Limb (tissue), 2 donors: ENCODE results near the gene PPP1R12B.
"Not testable (repeated sequence)": the region's sequence is repeated elsewhere in the genome, so short reads cannot be mapped to it uniquely, and the experiment has no call there.

ENCODE experiments used
- DNase-seq, 2 donors: peaks; one replicate each; pipeline ENCODE4 v3.0.0-alpha.2; 2016; ENCODE audit errors: extremely low spot score in 2 of 2

Gene PPP1R12B

DNA sequence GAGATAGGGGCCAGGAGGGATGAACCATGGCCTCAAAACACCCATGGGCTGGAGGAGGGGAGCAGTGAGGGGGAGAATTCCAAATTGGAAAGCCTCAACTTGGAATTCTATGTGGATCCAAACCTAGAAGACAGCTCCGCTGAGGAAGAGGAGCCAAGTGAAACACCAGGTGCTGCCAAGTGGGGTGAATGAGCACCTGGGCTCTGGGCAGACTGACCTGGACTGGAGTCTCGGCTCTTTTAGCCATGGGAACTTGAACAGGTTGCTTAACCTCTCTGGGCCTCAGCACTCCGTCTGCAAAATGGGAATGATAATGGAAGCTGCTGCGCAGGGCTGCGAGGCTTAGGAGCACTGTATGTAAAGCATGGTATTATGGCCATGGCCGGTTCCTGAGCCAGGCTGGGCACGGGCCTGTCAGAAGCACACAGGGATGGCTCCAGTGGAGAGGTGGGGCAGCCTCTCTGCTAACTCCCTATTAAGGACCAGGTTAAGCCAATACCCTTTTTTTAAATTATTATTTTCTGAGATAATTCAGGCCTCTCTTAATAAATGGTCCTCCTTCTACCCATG lies 280.2 kb downstream of the PPP1R12B start:
- no peak for DNase-seq

DNA sequence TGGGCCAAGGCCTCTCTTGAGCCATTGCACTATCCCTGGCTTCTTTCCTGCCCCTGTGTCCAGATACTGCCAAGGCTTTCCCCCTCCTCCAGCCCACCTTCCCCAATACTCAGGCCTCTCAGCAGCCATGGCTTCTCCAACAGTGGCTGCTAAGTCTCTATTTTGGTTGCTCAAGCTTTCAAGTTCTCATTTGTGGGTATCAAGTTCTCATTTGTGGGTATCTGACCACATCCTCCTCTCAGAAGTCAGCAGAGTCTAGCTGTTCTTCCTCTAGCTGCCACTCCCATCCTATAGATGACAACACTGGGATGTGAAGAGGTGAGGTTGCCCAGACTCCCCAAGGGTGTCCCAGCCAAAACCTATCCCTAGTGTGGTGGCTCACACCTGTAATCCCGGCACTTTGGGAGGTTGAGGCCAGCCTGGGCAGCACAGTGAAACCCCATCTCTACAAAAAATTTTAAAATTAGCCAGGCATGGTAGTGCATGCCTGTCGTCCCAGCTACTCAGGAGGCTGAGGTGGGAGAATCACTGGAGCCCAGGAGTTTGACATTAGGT lies 280.8 kb downstream of the PPP1R12B start:
- not testable (repeated sequence) for DNase-seq

DNA sequence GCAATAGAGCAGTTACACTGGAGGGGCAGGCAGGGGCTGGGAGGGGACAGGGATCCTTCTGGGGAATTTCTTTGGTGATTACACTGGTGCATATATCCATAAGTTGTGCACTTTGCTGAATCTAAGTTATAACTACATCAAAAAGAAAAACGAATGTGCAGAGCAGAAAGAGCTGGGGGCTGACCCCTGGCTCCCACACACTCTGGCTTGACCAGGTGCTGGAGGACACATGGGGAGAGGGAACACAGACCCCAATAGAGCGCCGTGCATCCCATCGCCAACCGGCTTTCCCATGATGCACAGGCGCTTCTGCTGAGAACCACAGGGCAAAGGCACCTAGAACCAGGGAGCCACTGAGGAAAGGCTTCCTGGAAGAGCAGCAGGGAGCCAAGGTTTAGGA lies 281.6 kb downstream of the PPP1R12B start:
- DNase-seq, result not testable (repeated sequence)

GRCh38 chr1:202630541-202630940 lies 282.0 kb downstream of the PPP1R12B start:
- no peak for DNase-seq

DNA sequence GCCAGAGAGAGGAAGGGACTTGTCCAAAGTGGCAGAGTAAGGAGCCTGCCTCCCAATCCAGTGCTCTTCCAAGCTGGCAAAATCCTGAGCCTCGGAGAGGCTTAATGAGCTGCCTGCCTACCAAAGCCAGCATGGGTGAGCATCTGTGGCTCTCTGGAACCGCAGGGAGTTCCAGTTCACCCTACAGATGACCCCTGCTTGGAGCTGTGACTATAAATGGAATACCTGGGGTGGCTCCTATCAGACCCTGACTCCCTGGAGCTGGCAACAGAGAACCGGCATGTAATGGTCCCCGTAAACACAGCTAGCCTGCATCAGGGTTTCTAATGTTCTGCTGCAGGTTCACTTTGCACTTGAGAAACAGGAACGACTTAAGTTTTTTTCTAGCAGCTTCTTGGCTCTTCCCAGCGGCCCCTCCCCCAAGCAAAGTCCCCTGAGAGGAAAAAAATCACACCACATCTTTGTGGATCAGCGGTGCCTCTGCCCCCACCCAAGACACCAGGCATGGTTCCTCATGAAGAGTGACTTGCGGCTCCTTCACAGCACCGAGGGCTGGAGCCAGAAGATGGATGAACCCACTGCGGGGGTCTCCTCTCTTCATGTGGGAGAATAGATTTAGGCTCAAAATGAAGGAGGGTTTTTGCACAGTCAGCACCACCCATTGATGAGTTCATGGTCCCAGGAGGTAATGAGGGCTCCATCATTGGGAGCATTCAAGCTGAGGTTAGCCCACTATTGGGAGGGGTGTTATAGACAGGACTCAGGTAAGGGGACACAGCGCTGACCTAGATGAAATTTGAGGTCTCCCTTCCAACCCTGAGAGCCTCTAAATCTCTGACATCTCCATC lies 282.8 kb downstream of the PPP1R12B start:
- no peak for DNase-seq

DNA sequence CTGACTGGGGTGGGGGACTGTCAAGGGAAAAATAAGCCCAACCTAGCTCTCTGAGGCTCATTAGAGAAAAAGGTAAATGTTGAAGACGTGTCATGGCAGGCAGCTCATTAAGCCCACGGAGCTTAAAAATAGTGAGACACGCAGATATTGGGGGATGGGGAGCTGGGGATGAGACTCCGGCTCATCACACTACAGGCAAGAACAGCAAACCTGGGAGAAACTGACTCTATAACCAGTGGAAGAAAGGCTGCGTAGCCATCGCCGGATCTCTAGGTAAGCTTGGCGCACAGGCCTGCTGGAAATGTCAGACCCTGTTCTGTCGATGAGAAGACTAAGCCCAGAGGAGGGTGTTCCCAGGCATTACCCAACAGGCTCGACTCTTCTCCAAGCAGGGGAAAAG lies 283.7 kb downstream of the PPP1R12B start:
- no peak for DNase-seq

DNA sequence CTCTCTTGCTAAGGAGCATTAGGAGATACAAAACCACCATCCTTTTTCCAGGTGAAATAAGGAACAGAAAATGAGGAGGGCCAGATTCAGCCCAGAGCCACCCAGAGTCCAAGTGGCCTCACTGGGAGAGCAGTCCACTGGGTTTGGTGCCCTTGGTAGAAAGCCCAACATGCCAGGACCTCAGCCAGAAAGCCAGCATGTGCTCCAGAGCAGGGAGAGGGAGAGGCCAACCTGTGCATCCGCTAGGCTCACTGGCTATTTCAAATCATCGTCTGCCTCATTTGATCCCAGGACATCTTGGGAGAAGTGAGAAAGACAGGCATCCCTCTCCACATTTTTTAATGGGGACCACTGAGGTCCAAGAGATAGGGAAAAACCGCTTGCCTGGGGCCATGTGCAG lies 287.7 kb downstream of the PPP1R12B start:
- not testable (repeated sequence) for DNase-seq

DNA sequence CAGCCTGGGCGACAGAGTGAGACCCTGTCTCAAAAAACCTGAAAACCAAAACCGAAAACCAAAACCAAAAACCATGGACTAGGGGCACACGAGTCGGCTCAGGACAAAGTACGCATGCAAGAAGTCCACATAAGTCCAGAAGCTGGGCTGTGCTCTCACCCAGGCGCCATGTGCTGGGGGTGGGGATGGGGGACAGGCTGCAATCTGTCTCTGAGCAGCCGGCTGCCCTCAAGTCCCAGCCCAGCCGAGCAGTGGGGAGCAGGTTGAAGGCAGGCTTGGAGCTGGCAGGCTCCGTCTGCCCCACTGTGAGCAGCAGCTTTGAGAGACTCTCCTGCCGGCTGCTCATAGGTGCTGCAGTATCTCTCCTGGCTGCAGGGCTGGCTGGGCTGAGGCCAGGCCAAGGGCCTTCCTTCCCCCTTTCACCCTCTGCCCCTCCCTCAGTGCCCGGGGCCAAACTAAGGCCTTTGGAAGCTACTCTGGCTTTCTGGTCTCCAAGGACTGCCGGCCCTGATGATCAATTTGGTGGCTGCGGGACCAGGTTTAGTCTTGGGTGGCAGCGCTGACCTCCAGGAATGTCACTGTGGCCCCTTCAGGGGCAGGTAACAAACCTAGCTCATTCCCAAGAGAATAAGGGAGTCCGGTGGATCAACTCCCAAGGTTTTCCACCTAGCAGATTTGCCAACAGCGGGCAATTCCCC lies 289.0 kb downstream of the PPP1R12B start:
- DNase-seq, result not testable (repeated sequence)

DNA sequence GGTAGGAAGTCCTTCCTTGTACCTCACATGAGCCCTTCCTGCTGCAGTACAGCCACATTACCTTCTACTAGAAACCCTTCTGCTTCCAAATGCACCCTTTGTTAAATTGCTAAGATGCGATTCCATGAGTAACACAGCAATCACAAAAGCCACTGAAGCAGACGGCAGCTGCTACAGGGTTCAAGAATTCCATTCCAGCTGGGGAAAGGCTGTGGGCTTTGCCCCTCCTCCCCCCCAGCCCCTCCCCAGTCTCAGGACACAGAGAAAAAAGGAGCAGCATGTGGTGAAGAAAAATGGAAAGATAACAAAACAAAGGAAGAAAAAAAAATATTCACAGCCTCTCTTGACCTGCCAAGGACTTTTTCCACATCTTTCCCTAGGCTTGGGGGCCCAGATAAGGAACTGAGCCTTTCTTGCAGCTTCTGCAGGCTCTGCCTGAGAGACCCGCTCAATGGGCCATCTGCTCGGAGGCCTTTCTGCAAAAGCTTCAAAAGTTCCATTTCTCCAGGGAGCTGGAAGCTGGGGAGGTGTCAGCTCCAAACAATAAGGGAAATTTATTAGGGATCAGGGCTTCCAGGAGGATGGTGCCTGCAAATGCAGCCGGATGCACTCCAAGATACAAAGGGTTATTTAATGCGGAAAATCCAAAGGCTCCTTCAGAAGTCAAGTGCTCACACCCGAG lies 289.7 kb downstream of the PPP1R12B start:
- DNase-seq, result no peak

- DNase-seq, result not testable (repeated sequence)
These were observed 290.3 kb downstream of the PPP1R12B start for GRCh38 chr1:202638701-202639305.

DNA sequence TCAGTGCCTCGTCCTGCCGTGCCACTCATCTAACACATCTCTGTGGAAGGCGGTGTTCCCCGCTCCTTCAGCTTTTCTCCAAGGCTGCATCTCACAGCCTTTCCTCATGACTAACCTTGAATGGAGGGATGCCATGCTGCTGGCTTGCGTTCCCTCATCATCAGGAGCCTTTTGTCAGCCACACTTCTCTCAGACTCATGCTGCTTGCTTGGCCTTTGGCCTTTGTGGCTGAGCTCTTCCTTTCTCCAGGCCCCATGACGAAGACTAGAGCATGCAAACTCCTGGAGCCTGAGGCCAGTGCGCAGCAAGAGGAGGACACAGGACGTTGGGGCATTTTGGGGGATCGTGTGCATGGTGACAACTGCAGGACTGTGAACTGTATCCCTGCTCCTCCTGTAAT lies 291.0 kb downstream of the PPP1R12B start:
- DNase-seq, result no peak

GRCh38 chr1:202642212-202642611 lies 293.7 kb downstream of the PPP1R12B start:
- no peak for DNase-seq
